H1 (cell line): ENCODE measurements around the gene VIPR2. TPM values are rescaled to one million over a fixed set of nuclear protein-coding genes. Genes with fewer than 3 reads are reported as not detected.

Source experiments
- CTCF ChIA-PET: fragments of 300-600 bp; sonication (Branson Sonifier 250); formaldehyde crosslinking; loops from one replicate; lab custom pipeline; 2021; ENCODE audit not compliant: partially characterized antibody; lab: Charles Lee
- POLR2A ChIA-PET: fragments of 300-600 bp; sonication (Branson Sonifier 250); formaldehyde crosslinking; loops from one replicate; lab custom pipeline; 2021; ENCODE audit warnings: inconsistent platforms; ENCODE audit not compliant: partially characterized antibody; lab: Charles Lee
- DNase-seq, 2 experiments: peaks; one replicate each; pipeline versions ENCODE4 v3.0.0 to v3.0.0-alpha.2; 2010 to 2022; ENCODE audit warnings: low spot score in 2 of 2, low read depth in 1 of 2, mixed read lengths in 1 of 2
- FAIRE-seq: peaks from 2 replicates; lab custom pipeline; 2011; peaks lifted over from hg19 to GRCh38; lab: Jason Lieb, UNC
- H2AFZ ChIP-seq: 2 replicates; pipeline ENCODE4 v1.8.1; 2012; ENCODE audit warnings: low read length, inconsistent platforms
- H2AK5ac ChIP-seq: 2 replicates; pipeline ENCODE4 v1.6.1; 2013; ENCODE audit warnings: low read depth, low read length
- H2BK120ac ChIP-seq: replicated peaks from 2 replicates; pipeline ENCODE3; 2013; ENCODE audit warnings: low read depth, low read length, inconsistent platforms
- H2BK12ac ChIP-seq: 2 replicates; pipeline ENCODE4 v1.6.1; 2013; ENCODE audit warnings: low read depth, low read length
- H2BK15ac ChIP-seq: 2 replicates; pipeline ENCODE4 v1.6.1; 2013; ENCODE audit warnings: low read length
- H2BK20ac ChIP-seq: 2 replicates; pipeline ENCODE4 v1.6.1; 2013; ENCODE audit warnings: low read length
- H2BK5ac ChIP-seq: 2 replicates; pipeline ENCODE4 v1.6.1; 2013; ENCODE audit warnings: low read depth, low read length
- H3K14ac ChIP-seq: 2 replicates; pipeline ENCODE4 v1.6.1; 2013; ENCODE audit warnings: inconsistent platforms; ENCODE audit not compliant: insufficient read length
- H3K18ac ChIP-seq: 2 replicates; pipeline ENCODE4 v1.6.1; 2013; ENCODE audit warnings: low read length; ENCODE audit errors: extremely low read depth
- H3K23ac ChIP-seq: 2 replicates; pipeline ENCODE4 v1.6.1; 2013; ENCODE audit warnings: inconsistent platforms; ENCODE audit not compliant: insufficient read length
- H3K23me2 ChIP-seq: 2 replicates; pipeline ENCODE4 v1.6.1; 2013; ENCODE audit warnings: low read depth, low read length
- H3K27ac ChIP-seq: 2 replicates; pipeline ENCODE4 v1.6.1; 2011; ENCODE audit warnings: low read depth, low read length, inconsistent platforms
- H3K27me3 ChIP-seq, 4 experiments: replicated peaks in 1 of 4; 1 replicate in 1 of 4; 2 replicates in 3 of 4; pipeline versions ENCODE4 v1.6.1 to v1.8.1; 2011 to 2013; ENCODE audit warnings: low read length in 3 of 4, mild to moderate bottlenecking in 3 of 4, inconsistent platforms in 2 of 4, mixed read lengths in 2 of 4, moderate library complexity in 1 of 4; ENCODE audit not compliant: control insufficient read depth in 3 of 4, insufficient read depth in 3 of 4; ENCODE audit errors: extremely low read depth in 1 of 4
- H3K36me3 ChIP-seq, 4 experiments: 2 replicates each; pipeline versions ENCODE4 v1.6.1 to v1.8.1; 2011 to 2013; ENCODE audit warnings: mild to moderate bottlenecking in 4 of 4, low read length in 3 of 4, moderate library complexity in 2 of 4, control low read depth in 1 of 4, inconsistent platforms in 1 of 4; ENCODE audit not compliant: insufficient read depth in 4 of 4, control insufficient read depth in 2 of 4
- H3K4ac ChIP-seq: replicated peaks from 2 replicates; pipeline ENCODE3; 2013; ENCODE audit warnings: low read length, low read depth, mixed read lengths, inconsistent platforms; ENCODE audit not compliant: insufficient read length
- H3K4me1 ChIP-seq, 4 experiments: replicated peaks in 1 of 4; 1 replicate in 1 of 4; 2 replicates in 3 of 4; pipeline versions ENCODE4 v1.6.1 to v1.8.1; 2011 to 2013; ENCODE audit warnings: low read length in 3 of 4, inconsistent platforms in 2 of 4, mixed read lengths in 1 of 4; ENCODE audit not compliant: insufficient read depth in 4 of 4, control insufficient read depth in 3 of 4
- H3K4me2 ChIP-seq, 2 experiments: 2 replicates each; pipeline versions ENCODE4 v1.6.1 to v1.8.1; 2011 to 2013; ENCODE audit warnings: low read depth in 2 of 2, low read length in 2 of 2, control low read depth in 1 of 2, inconsistent platforms in 1 of 2, mild to moderate bottlenecking in 1 of 2; ENCODE audit not compliant: insufficient read depth in 1 of 2
- H3K4me3 ChIP-seq, 4 experiments: fragments of 200-600, 300-600 bp in 1 of 4; sonication (generic), shearing (Covaris generic), sonication (Bioruptor Twin) in 1 of 4; 2 replicates each; pipeline versions ENCODE4 v1.5.1 to v1.8.1; 2011 to 2016; ENCODE audit warnings: low read length in 4 of 4, low read depth in 3 of 4, control low read depth in 2 of 4, inconsistent platforms in 2 of 4, mild to moderate bottlenecking in 2 of 4, mixed read lengths in 1 of 4, moderate library complexity in 1 of 4; ENCODE audit not compliant: insufficient read depth in 2 of 4; ENCODE audit errors: extremely low read depth in 1 of 4
- H3K56ac ChIP-seq: replicated peaks from 2 replicates; pipeline ENCODE3; 2013; ENCODE audit warnings: low read depth, mild to moderate bottlenecking, mixed read lengths, low read length, inconsistent platforms; ENCODE audit not compliant: insufficient read length
- H3K79me1 ChIP-seq: 2 replicates; pipeline ENCODE4 v1.6.1; 2013; ENCODE audit warnings: low read depth, low read length, control low read depth
- H3K79me2 ChIP-seq, 2 experiments: 2 replicates each; pipeline versions ENCODE4 v1.6.1 to v1.8.1; 2012 to 2013; ENCODE audit warnings: low read length in 2 of 2, mild to moderate bottlenecking in 2 of 2, inconsistent platforms in 1 of 2; ENCODE audit not compliant: insufficient read depth in 2 of 2, control insufficient read depth in 1 of 2
- H3K9ac ChIP-seq, 4 experiments: replicated peaks in 1 of 4; 1 replicate in 1 of 4; 2 replicates in 3 of 4; pipeline versions ENCODE4 v1.6.1 to v1.8.1; 2011 to 2013; ENCODE audit warnings: low read depth in 3 of 4, low read length in 3 of 4, control low read depth in 2 of 4, mild to moderate bottlenecking in 2 of 4, moderate library complexity in 2 of 4, inconsistent platforms in 1 of 4; ENCODE audit errors: extremely low read depth in 1 of 4
- H3K9me3 ChIP-seq, 2 experiments: 2 replicates each; pipeline versions ENCODE4 v1.6.1 to v1.8.1; 2012 to 2013; ENCODE audit warnings: mild to moderate bottlenecking in 2 of 2, moderate library complexity in 2 of 2, control low read depth in 1 of 2, inconsistent platforms in 1 of 2, low read depth in 1 of 2, low read length in 1 of 2, mixed read lengths in 1 of 2; ENCODE audit not compliant: insufficient read depth in 2 of 2
- H4K20me1 ChIP-seq, 2 experiments: replicated peaks in 1 of 2; 2 replicates each; pipeline versions ENCODE3 to v1.8.1; 2011 to 2013; ENCODE audit warnings: inconsistent platforms in 2 of 2, low read length in 2 of 2, mild to moderate bottlenecking in 1 of 2; ENCODE audit not compliant: insufficient read depth in 2 of 2, control insufficient read depth in 1 of 2
- H4K5ac ChIP-seq: 2 replicates; pipeline ENCODE4 v1.6.1; 2013; ENCODE audit warnings: low read length, low read depth, mixed read lengths, inconsistent platforms; ENCODE audit not compliant: insufficient read length
- H4K8ac ChIP-seq: 2 replicates; pipeline ENCODE4 v1.8.0; 2013; ENCODE audit warnings: mild to moderate bottlenecking, moderate library complexity, low read length, inconsistent platforms; ENCODE audit not compliant: insufficient read depth; ENCODE audit errors: extremely low read depth
- H4K91ac ChIP-seq: replicated peaks from 2 replicates; pipeline ENCODE3; 2013; ENCODE audit warnings: low read length, mixed read lengths, inconsistent platforms; ENCODE audit not compliant: insufficient read length
- ASH2L ChIP-seq: fragments of 200-600, 300-600 bp; sonication (generic); IDR thresholded peaks from one replicate; pipeline ENCODE4 v1.7.1; 2017; ENCODE audit warnings: low read length
- CBX8 ChIP-seq: fragments of 300-800, 300-1000 bp; sonication (generic); IDR thresholded peaks from 2 replicates; pipeline ENCODE4 v1.7.1; 2016; ENCODE audit warnings: low read depth, low read length, borderline replicate concordance
- CTCF ChIP-seq, 3 experiments: IDR thresholded peaks; 1 replicate in 2 of 3; 2 replicates in 1 of 3; pipeline versions ENCODE4 v1.5.1 to v1.6.1; 2011; ENCODE audit warnings: low read length in 3 of 3, mild to moderate bottlenecking in 3 of 3, inconsistent platforms in 2 of 3, low read depth in 1 of 3, moderate library complexity in 1 of 3; ENCODE audit not compliant: insufficient read depth in 1 of 3; ENCODE audit errors: control extremely low read depth in 1 of 3
- EP300 ChIP-seq, 2 experiments: IDR thresholded peaks; 1 replicate in 1 of 2; 2 replicates in 1 of 2; pipeline ENCODE4 v1.6.1; 2011 to 2012; ENCODE audit warnings: low read depth in 2 of 2, low read length in 2 of 2, mild to moderate bottlenecking in 2 of 2, borderline replicate concordance in 1 of 2, inconsistent platforms in 1 of 2, moderate library complexity in 1 of 2
- SIN3A ChIP-seq, 2 experiments: IDR thresholded peaks in 1 of 2; conservative IDR thresholded peaks in 1 of 2; 2 replicates each; pipeline ENCODE4 v1.6.1; 2011 to 2012; ENCODE audit warnings: low read length in 2 of 2, improper control_type of control experiment in 1 of 2, low read depth in 1 of 2, mild to moderate bottlenecking in 1 of 2
- USF2 ChIP-seq: IDR thresholded peaks from 2 replicates; pipeline ENCODE4 v1.6.1; 2011; ENCODE audit warnings: low read length, improper control_type of control experiment
- WGBS, 2 experiments: shearing (Covaris generic) in 1 of 2; methylation state at CpG; one replicate each; pipeline versions ENCODE4 v1.1.6 to v1.1.7; 2013 to 2015; ENCODE audit warnings: low lambda C conversion rate in 2 of 2, mixed read lengths in 2 of 2, inconsistent platforms in 1 of 2, low coverage in 1 of 2, missing lambda C conversion rate in 1 of 2; ENCODE audit not compliant: insufficient replicate concordance in 2 of 2, insufficient coverage in 1 of 2, insufficient read length in 1 of 2; ENCODE audit errors: extremely low coverage in 1 of 2, missing lambda C conversion rate in 1 of 2; 5-methylcytosine and 5-hydroxymethylcytosine counted together
- polyA plus RNA-seq, 7 experiments: library from polyadenylated mRNA; depleted of rRNA in 3 of 7; stranded (reverse) in 5 of 7; unstranded in 2 of 7; fragments of >200 nt in 5 of 7; fragments of 200-250 nt in 2 of 7; gene quantifications; 1 replicate in 5 of 7; 2 replicates in 1 of 7; 4 replicates in 1 of 7; pipeline versions ENCODE4 v1.2.1 to v1.2.3, GENCODE V29; 2011 to 2013; ENCODE audit warnings: missing spikeins in 2 of 7, mixed read lengths in 2 of 7
- total RNA-seq: library from RNA; stranded (reverse); fragmentation: NEBNext Ultra II Directional; extraction: Animal tissue kit (Norgen Biotek cat#: 25700); gene quantifications from 2 replicates; pipeline ENCODE4 v1.2.1, GENCODE V29; 2021

Gene VIPR2
- total and polyA plus RNA-seq, 2 of the 8 experiments (the other 6 are each of a cell fraction or from before 2014, with no cell fraction given) = 2.4 to 6.3 TPM

GRCh38 chr7:159067576-159068487, 76.8 kb downstream of the VIPR2 start:
- no peaks in the 10 kb centered on the region for H4K20me1 ChIP-seq
- no peak overlapping the region for H3K27ac ChIP-seq
- no peak overlapping the region for H2BK20ac ChIP-seq
- no peak overlapping the region for H2AFZ ChIP-seq
- no peak overlapping the region for H3K14ac ChIP-seq
- no peaks in the 10 kb centered on the region for H3K23me2 ChIP-seq
- H3K36me3 ChIP-seq = no peaks in the 10 kb centered on the region
- H2BK5ac ChIP-seq = no peak overlapping the region
- no peak overlapping the region for H3K4me3 ChIP-seq
- ChIA-PET CTCF (interaction anchor here (0.8 to 1.2 kb wide), 2 partner anchors 49 to 91 kb away, joined by 3 read pairs; no protein-coding TSS in a partner anchor), POLR2A (no interaction called here)
- H3K27me3 ChIP-seq = no peaks in the 10 kb centered on the region
- H2AK5ac ChIP-seq = no peak overlapping the region
- no peaks in the 10 kb centered on the region for H3K79me1 ChIP-seq
- H4K91ac ChIP-seq = no peak overlapping the region
- H2BK120ac ChIP-seq = no peak overlapping the region
- no peaks in the 10 kb centered on the region for H3K79me2 ChIP-seq
- no peak overlapping the region for H3K9ac ChIP-seq
- H4K8ac ChIP-seq = no peak overlapping the region
- no peak overlapping the region for H2BK12ac ChIP-seq
- H3K9me3 ChIP-seq = peaks cover 0 to 3% of the 10 kb centered on the region in 2 experiments; a peak in 1 of 4 replicates
- TF ChIP-seq SIN3A (conservative IDR thresholded peaks at IDR 0.05 in 1 of 2, IDR thresholded peaks at IDR 0.05 in 1 of 2; ENCODE audit: low read depth in 1 of 2, low read length in 2 of 2) (no peak), USF2 (no peak), CBX8 (no peak), CTCF (IDR thresholded peaks at IDR 0.05; ENCODE audit: control extremely low read depth in 1 of 3, insufficient read depth in 1 of 3, low read depth in 1 of 3, low read length in 3 of 3) (no peak), ASH2L (no peak), EP300 (IDR thresholded peaks at IDR 0.05; ENCODE audit: borderline replicate concordance in 1 of 2, low read depth in 2 of 2, low read length in 2 of 2) (no peak)
- 92% methylated on average over 13 of the region's 13 CpGs; no CpG with 5 or more reads in 1 of the 2 experiments for WGBS, 2 experiments
- H3K4me1 ChIP-seq = no peaks in the 10 kb centered on the region
- H3K18ac ChIP-seq = no peak overlapping the region
- no peak overlapping the region for H2BK15ac ChIP-seq
- no peak overlapping the region for H3K56ac ChIP-seq
- H3K23ac ChIP-seq = no peak overlapping the region
- no peak for DNase-seq
- no peak overlapping the region for H3K4me2 ChIP-seq
- FAIRE-seq = no peak
- no peak overlapping the region for H4K5ac ChIP-seq
- no peak overlapping the region for H3K4ac ChIP-seq
